ENCODE data around the gene LRRC26.
"Not testable (repeated sequence)": the region's sequence is repeated elsewhere in the genome, so short reads cannot be mapped to it uniquely, and the experiment has no call there.

The LRRC26 gene

GRCh38 chr9:137135154-137135553 lies 34.7 kb downstream of the LRRC26 start:
- DNase-seq (ENCODE audit: low spot score), result not testable (repeated sequence)

- no peak for DNase-seq (ENCODE audit: low spot score)
These were observed 35.7 kb downstream of the LRRC26 start for GRCh38 chr9:137134191-137134590.

- DNase-seq (ENCODE audit: low spot score), result no peak
These were observed 39.6 kb downstream of the LRRC26 start for GRCh38 chr9:137130176-137130755.

GRCh38 chr9:137129456-137130175 lies 40.2 kb downstream of the LRRC26 start:
- DNase-seq (ENCODE audit: low spot score), result peak; percentile 95

- DNase-seq (ENCODE audit: low spot score), result no peak
These were observed 40.9 kb downstream of the LRRC26 start for GRCh38 chr9:137128862-137129455.

GRCh38 chr9:137128158-137128861 lies 41.5 kb downstream of the LRRC26 start:
- no peak for DNase-seq (ENCODE audit: low spot score)

- DNase-seq (ENCODE audit: low spot score), result no peak
These were observed 42.3 kb downstream of the LRRC26 start for GRCh38 chr9:137127301-137128157.

- no peak for DNase-seq (ENCODE audit: low spot score)
These were observed 43.1 kb downstream of the LRRC26 start for GRCh38 chr9:137126786-137127185.

- DNase-seq (ENCODE audit: low spot score), result not testable (repeated sequence)
These were observed 45.8 kb downstream of the LRRC26 start for GRCh38 chr9:137123952-137124462.

GRCh38 chr9:137123468-137123837 lies 46.4 kb downstream of the LRRC26 start:
- DNase-seq (ENCODE audit: low spot score), result no peak

- not testable (repeated sequence) for DNase-seq (ENCODE audit: low spot score)
These were observed 46.9 kb downstream of the LRRC26 start for GRCh38 chr9:137122796-137123467.

GRCh38 chr9:137121927-137122795 lies 47.7 kb downstream of the LRRC26 start:
- not testable (repeated sequence) for DNase-seq (ENCODE audit: low spot score)
